ENCODE results near the gene HK1.

Gene HK1

DNA sequence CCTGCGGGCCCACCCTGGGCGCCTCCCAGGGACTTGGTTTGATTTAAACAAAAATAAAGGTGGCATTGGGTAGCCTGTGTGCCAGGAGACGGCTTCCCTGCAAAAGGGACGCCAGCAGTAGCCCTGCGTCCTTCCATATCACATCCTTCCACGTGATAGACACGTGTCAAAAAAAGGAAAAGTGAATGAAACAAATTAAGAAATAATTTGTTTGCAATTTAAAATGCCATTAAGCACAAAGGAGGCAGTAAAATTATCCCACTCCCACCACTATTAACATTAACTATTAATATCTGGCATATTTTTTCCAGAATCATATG is 130.8 kb downstream of the HK1 start:
- Histone ChIP-seq H3K27ac (peak overlapping the region; percentile 38 to 89 (median 78)), H3K4me3 (peak overlapping the region in 5 of 7 experiments; percentile 19 to 41 (median 27))

- Histone ChIP-seq H3K4me3 (no peak overlapping the region), H3K27ac (peak overlapping the region in 2 of 21 experiments; percentile 54 to 70)
These were observed 131.7 kb downstream of the HK1 start for GRCh38 chr10:69409968-69410367.

DNA sequence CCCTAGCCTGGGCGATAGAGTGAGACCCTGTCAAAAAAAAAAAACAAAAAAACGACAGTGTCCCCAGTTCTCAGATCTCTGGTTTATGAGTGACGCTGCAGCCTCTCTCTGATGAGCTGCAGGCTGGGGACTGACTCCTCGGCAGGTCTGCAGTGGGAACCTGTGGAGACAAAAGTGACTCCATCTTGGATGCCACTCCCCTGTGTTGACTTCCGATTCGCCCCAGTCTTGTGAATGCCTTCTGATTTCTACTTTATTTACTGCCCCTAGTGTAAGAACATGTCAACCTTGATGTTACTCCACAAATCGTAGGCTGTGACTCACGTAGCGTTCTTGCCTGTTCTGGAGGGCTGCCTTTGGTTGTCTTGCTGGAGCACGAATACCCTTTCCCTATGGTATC is 132.2 kb downstream of the HK1 start:
- peak overlapping the region in 3 of 21 experiments; percentile 16 to 70 (median 54) for H3K27ac ChIP-seq
- H3K4me3 ChIP-seq, result no peak overlapping the region

- H3K4me3 ChIP-seq, result no peak overlapping the region
- H3K27ac ChIP-seq, result peak overlapping the region in 3 of 21 experiments; percentile 16 to 70 (median 54)
These were observed 133.2 kb downstream of the HK1 start for GRCh38 chr10:69411476-69411875.

DNA sequence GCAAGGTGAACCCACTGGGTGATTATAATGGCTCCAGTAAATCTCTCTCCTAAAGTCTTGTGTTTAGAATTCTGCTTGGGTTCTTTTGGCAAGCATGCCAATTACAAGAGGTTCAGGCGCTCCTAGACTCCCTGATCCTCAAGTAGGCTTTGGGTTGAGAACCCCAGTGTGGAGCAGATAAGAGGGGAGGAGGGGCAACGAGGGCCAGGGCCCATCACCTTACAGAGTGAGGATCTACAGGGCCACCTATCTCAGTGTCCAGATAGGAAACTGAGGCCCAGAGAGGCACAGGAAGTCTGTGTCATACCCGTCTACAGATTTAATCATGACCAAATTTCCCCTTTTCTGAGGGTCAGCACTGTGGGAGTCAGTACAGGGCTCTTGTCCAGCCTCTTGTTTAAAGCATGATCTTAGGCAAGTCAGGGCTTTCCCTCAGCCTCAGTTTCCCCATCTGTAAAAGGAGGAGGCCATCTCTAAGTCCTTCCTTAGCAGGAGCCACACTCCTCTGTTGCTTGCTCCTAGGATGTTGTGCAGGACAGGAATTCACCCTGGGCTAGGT is 134.0 kb downstream of the HK1 start:
- Histone ChIP-seq H3K27ac (no peak overlapping the region), H3K4me3 (no peak overlapping the region)

- H3K27ac ChIP-seq, result no peak overlapping the region
- H3K4me3 ChIP-seq, result no peak overlapping the region
These were observed 135.0 kb downstream of the HK1 start for GRCh38 chr10:69413221-69413865.

- H3K27ac ChIP-seq, result no peak overlapping the region
- no peak overlapping the region for H3K4me3 ChIP-seq
These were observed 136.0 kb downstream of the HK1 start for GRCh38 chr10:69414036-69415018.

DNA sequence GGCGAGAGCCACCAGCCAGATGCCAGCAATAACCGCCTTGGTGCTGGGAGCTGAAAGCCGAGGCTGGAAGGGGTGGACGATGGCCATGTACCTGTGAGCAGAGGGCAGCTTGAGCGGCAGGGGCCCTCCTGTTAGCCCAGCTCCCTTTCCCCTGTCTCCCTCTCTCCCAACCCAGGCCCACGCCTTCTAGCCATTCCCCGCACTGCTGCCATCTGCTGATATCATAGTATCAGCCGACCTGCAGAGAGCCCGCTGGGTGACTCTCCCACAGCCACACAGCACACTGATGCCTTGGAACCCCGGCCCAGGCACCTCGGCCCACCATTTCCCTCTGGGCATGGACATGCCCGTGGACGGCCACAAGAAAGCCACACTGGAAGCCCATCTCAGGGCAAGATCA is 136.8 kb downstream of the HK1 start:
- Histone ChIP-seq H3K27ac (no peak overlapping the region), H3K4me3 (no peak overlapping the region)

DNA sequence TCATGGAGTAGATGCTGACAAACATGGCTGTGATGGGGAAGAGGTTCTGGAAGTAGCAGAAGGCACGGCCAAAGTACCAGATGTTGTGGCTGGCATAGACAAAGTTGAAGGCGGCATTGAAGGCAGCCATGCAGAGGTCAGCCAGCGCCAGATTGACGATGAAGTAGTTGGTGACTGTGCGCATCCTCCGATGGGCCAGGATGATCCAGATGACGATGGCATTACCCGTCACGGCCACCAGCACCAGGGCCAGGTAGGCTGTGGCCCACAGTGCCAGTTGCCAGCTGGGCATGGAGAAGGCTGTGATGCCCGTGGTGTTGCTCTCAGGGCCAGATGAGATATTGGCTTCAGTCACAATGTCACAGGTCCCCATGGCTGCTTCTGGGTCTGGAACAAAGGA is 137.7 kb downstream of the HK1 start:
- Histone ChIP-seq H3K4me3 (no peak overlapping the region), H3K27ac (no peak overlapping the region)

GRCh38 chr10:69416695-69417094 is 138.4 kb downstream of the HK1 start, which contains the start of gene TACR2:
TACR2 (minus strand) TSS chr10:69416918; CDS start chr10:69416323, 595 bp downstream.
- Histone ChIP-seq H3K27ac (no peak within 1 kb of the TSS), H3K4me3 (no peak within 1 kb of the TSS)

DNA sequence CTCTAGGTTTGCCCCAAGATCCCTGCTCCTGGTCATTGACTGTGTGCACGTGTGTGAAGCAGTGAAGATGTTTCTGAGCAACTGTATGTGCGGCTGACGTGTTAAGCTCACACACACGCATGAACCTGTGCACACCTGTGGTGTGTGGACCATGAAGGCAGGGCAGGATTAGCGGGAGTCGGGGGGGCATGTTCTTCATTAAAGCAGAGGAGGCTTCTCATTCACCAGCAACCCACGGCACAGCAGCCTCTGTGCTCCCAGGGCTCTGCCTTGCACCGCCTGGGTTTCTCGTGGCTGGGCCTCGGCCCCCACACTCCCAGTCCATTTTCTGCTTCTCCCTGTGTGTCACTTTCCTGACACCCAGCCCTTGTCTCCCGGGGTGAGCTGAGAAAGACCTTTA is 139.2 kb downstream of the HK1 start:
- Histone ChIP-seq H3K27ac (no peak overlapping the region), H3K4me3 (no peak overlapping the region)

- H3K4me3 ChIP-seq, result no peak overlapping the region
- H3K27ac ChIP-seq, result no peak overlapping the region
These were observed 139.9 kb downstream of the HK1 start for GRCh38 chr10:69418052-69418752.

- H3K27ac ChIP-seq, result no peak overlapping the region
These were observed 140.9 kb downstream of the HK1 start for GRCh38 chr10:69419096-69419743.

DNA sequence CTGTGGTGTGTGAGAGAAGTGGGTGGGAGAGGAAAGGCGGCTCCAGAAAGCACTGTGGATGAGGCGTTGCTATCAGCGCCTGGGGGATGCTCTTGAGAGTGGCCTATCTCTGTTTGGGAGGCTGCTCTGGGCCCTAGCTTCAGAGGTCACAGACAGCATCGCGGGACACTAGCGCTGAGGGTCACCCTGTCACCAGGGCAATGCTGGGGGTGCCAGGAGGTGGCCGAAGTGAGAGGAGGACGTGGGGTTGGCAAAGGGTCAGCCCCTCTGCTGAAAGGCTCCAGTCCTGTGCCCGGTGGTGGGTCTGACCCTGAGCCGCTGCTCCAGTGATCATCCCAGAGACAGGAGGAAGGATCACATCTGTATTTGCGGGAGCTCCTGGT is 141.4 kb downstream of the HK1 start:
- Histone ChIP-seq H3K27ac (no peak overlapping the region), H3K4me3 (no peak overlapping the region)

More at GRCh38 chr10:69419096-69419743, 140.9 kb downstream of the HK1 start:
- H3K4me3 ChIP-seq, result no peak overlapping the region

GRCh38 chr10:69421611-69422308 is 143.5 kb downstream of the HK1 start:
- H3K4me3 ChIP-seq, result no peak overlapping the region
- H3K27ac ChIP-seq, result no peak overlapping the region

DNA sequence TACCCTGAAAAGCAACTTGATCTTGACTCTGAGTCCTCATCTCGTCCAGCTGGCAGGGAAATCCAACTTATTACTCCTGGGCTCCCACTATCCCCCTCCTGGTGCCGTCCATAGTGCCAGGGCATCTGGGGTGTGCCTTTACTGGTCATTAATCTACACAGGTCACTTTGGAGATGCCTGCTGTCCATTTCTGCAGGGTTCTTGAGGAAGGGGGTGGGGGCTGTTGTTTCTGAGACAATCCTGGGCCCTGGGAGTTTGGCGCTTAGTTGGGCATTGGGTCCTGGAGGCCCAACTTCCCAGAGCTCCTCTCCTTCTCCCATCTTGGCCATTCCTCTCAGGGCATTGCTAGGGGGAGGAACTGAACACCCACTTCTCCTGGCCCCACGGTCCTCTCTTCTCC is 144.4 kb downstream of the HK1 start:
- no peak overlapping the region for H3K4me3 ChIP-seq

DNA sequence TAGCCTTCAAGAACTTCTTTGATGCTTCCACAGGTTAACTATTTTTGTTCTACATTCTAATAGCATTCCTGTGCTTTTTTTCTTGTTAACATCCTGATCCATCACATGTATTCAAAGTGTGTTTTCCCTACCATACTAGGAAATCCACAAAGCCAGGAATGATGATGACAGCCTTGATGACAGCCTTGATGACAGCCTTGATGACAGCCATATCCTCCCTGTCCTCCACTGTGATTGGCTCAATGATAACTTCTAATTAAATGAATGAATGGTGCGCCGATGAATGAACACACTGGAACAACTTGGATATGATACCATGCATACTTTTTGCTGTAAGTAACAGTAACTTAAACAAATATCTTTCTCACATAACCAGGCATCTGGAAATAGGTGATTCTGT is 146.7 kb downstream of the HK1 start:
- H3K27ac ChIP-seq, result peak overlapping the region in 1 of 21 experiments; percentile 74
- H3K4me3 ChIP-seq, result no peak overlapping the region

More for the DNA sequence above, 144.4 kb downstream of the HK1 start:
- no peak overlapping the region for H3K27ac ChIP-seq

DNA sequence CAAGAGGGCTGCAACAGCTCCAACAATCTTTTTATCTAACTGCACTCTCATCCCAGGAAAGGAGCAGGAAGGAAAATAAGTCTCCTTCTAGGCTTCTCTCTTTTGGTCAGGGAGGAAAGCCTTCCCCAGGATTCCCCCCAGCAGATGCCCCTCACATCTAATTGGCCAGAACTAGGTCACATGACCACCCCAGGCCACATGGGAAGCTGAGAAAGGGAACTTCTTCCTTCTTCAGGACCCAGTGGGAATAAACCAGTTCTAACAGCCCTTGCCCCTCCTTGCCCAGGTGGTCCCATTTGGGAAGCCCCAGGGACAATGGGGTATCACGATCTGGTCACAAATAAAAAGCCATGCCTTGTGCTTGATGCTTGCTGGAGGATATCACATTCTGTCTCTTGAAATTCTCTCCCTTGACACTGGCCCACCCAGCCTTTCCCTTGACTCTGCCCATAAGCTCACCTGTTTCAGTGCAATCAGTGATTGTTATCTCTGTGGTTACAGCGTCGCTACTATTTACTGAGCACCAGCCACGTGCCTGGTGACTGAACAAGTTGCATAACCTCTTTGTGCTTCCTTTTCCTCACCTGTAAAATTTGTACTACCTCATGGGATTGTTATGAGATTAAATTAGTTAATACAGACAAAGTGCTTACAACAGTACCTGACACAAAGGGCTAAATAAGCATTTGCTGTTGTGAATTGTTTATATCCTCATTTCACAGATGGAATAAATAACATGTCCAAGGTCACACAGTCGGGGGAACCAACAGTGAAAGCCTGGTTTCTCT is 147.4 kb downstream of the HK1 start:
- Histone ChIP-seq H3K4me3 (no peak overlapping the region), H3K27ac (peak overlapping the region in 7 of 21 experiments; percentile 12 to 74 (median 56))
